ENCODE results near the gene TMEM245. TPM values are rescaled to one million over a fixed set of nuclear protein-coding genes. Genes with fewer than 3 reads are reported as not detected.

TMEM245 gene
- total RNA-seq, 2 experiments from 2014 or later, result 22.6 to 24.4 TPM

- Histone ChIP-seq H3K27me3 (ENCODE audit: control insufficient read depth in 1 of 2, insufficient read depth in 2 of 2, low read length in 2 of 2) (peaks cover 20 to 36% of the 10 kb centered on the region in 2 experiments), H3K4me3 (ENCODE audit: low read length) (no peak overlapping the region), H3K9me3 (ENCODE audit: control insufficient read depth in 1 of 2, insufficient read depth in 1 of 2, low read length in 2 of 2) (peaks cover 0 to 8% of the 10 kb centered on the region in 2 experiments), H3K27ac (ENCODE audit: low read depth in 1 of 2, low read length in 2 of 2) (no peak overlapping the region), H3K4me1 (ENCODE audit: insufficient read depth, low read length) (no peaks in the 10 kb centered on the region), H3K36me3 (ENCODE audit: insufficient read depth, low read length) (no peaks in the 10 kb centered on the region)
- H3K36me3 Mint-ChIP-seq (ENCODE audit: low read depth), result no peaks in the 10 kb centered on the region
- H3K9me3 Mint-ChIP-seq, result peaks cover 4% of the 10 kb centered on the region
- H3K27me3 Mint-ChIP-seq, result peaks cover 54% of the 10 kb centered on the region
- no peak for DNase-seq
- H3K4me3 Mint-ChIP-seq, result no peak overlapping the region
- intact Hi-C loops (cut with DNase I, micrococcal nuclease), result no loop called here
- no peak for TF ChIP-seq CTCF (IDR thresholded peaks at IDR 0.05)
- H3K4me1 Mint-ChIP-seq (ENCODE audit: low read depth), result peaks cover 4% of the 10 kb centered on the region
- H3K27ac Mint-ChIP-seq, result no peak overlapping the region
- POLR2A ChIA-PET, result no interaction called here
- ATAC-seq (ENCODE audit: poor library complexity), result no peak
- CTCF ChIA-PET, result interaction anchor here (1.1 kb wide), 1 partner anchor 15 kb away, joined by 3 read pairs; no protein-coding TSS in a partner anchor
Observed at GRCh38 chr9:109163194-109163593, 43.4 kb upstream of the TMEM245 start.

GRCh38 chr9:109162677-109163076 is 42.9 kb upstream of the TMEM245 start:
- H3K4me3 Mint-ChIP-seq, result no peak overlapping the region
- H3K36me3 ChIP-seq (ENCODE audit: insufficient read depth, low read length), result no peaks in the 10 kb centered on the region
- TF ChIP-seq CTCF (IDR thresholded peaks at IDR 0.05), result no peak
- peaks cover 4% of the 10 kb centered on the region for H3K9me3 Mint-ChIP-seq
- peaks cover 17 to 30% of the 10 kb centered on the region in 2 experiments for H3K27me3 ChIP-seq (ENCODE audit: control insufficient read depth in 1 of 2, insufficient read depth in 2 of 2, low read length in 2 of 2)
- POLR2A ChIA-PET, result no interaction called here
- H3K27me3 Mint-ChIP-seq, result peaks cover 50% of the 10 kb centered on the region
- H3K27ac ChIP-seq (ENCODE audit: low read depth in 1 of 2, low read length in 2 of 2), result no peak overlapping the region
- no peaks in the 10 kb centered on the region for H3K36me3 Mint-ChIP-seq (ENCODE audit: low read depth)
- intact Hi-C loops (cut with DNase I, micrococcal nuclease), result no loop called here
- no peak overlapping the region for H3K27ac Mint-ChIP-seq
- H3K4me1 Mint-ChIP-seq (ENCODE audit: low read depth), result peaks cover 4% of the 10 kb centered on the region
- CTCF ChIA-PET, result interaction anchor here (1.1 kb wide), 1 partner anchor 15 kb away, joined by 3 read pairs; no protein-coding TSS in a partner anchor
- DNase-seq, result no peak
- no peaks in the 10 kb centered on the region for H3K4me1 ChIP-seq (ENCODE audit: insufficient read depth, low read length)
- H3K9me3 ChIP-seq (ENCODE audit: control insufficient read depth in 1 of 2, insufficient read depth in 1 of 2, low read length in 2 of 2), result peaks cover 0 to 6% of the 10 kb centered on the region in 2 experiments
- no peak overlapping the region for H3K4me3 ChIP-seq (ENCODE audit: low read length)
- ATAC-seq (ENCODE audit: poor library complexity), result no peak

DNA sequence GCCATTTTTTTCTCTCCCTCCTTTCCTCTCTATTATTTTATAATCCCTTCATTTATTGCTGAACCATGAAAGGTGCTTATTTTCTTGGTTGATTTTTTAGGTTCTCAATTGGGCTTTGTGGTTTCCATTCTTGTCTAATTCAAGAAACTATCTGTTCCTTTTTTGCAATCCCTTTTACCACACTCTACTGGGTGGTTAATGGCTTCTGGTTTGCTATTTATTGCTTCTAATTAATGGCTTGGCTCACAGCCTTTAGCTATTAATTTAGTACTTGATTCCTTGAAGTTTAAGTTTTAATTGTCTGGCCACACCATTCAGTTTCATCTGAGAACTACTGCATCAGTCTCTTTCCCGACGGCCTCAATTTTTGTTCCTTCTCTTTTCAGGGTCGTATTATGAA is 41.7 kb upstream of the TMEM245 start:
- ChIA-PET POLR2A (no interaction called here), CTCF (no interaction called here)
- Mint-ChIP-seq H3K4me3 (no peak overlapping the region), H3K36me3 (ENCODE audit: low read depth) (no peaks in the 10 kb centered on the region), H3K27me3 (peaks cover 44% of the 10 kb centered on the region), H3K9me3 (peaks cover 4% of the 10 kb centered on the region), H3K4me1 (ENCODE audit: low read depth) (no peaks in the 10 kb centered on the region), H3K27ac (no peak overlapping the region)
- Histone ChIP-seq H3K9me3 (ENCODE audit: control insufficient read depth in 1 of 2, insufficient read depth in 1 of 2, low read length in 2 of 2) (peaks cover 0 to 5% of the 10 kb centered on the region in 2 experiments), H3K27me3 (ENCODE audit: control insufficient read depth in 1 of 2, insufficient read depth in 2 of 2, low read length in 2 of 2) (peaks cover 11 to 24% of the 10 kb centered on the region in 2 experiments), H3K36me3 (ENCODE audit: insufficient read depth, low read length) (no peaks in the 10 kb centered on the region), H3K27ac (ENCODE audit: low read depth in 1 of 2, low read length in 2 of 2) (no peak overlapping the region), H3K4me3 (ENCODE audit: low read length) (no peak overlapping the region), H3K4me1 (ENCODE audit: insufficient read depth, low read length) (no peaks in the 10 kb centered on the region)
- TF ChIP-seq CTCF (IDR thresholded peaks at IDR 0.05), result no peak
- ATAC-seq (ENCODE audit: poor library complexity) (no peak), DNase-seq (no peak)
- intact Hi-C loops (cut with DNase I, micrococcal nuclease), result no loop called here
